NCI-H1092 (cell line): ENCODE measurements around the gene PTPRD.
A peak's percentile ranks its signal among the peaks of the same experiment; 100 is the strongest.

Experiments used
- DNase-seq: peaks from one replicate; lab custom pipeline; 2025; lab: John Stamatoyannopoulos, UW

PTPRD gene

GRCh38 chr9:8864545-8864896 lies 1748.3 kb downstream of the PTPRD start:
- no peak for DNase-seq

DNA sequence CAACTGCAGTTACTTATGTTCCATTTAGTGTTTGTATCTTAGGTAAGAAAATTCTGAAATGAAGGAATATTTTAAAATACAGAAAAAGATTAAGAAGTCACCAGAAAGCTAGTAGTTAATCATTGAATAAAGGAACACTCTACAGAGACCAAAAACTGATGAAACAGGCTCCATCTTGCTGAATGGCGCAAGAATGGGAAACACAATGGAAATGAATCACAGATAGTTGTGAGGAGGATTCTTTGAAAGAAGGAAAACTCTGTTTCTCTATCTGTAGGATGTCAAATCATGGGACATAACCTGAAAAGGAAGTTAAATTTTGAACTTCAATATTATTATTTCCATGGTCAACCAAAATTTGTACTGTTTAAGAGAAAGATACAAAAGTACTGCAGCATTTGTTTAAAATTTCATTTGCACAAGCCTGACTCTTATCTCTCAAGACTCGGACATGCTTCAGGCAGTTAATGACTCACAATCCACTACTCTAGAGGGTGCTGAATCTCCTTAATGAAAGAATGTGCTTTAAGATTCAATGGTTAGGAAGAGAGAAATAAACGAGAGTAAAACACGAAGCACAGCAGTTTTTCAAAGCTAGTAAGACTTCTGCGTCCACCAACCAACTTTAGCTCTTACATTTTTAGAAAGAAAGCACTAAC lies 1748.8 kb downstream of the PTPRD start:
- DNase-seq, result no peak

DNA sequence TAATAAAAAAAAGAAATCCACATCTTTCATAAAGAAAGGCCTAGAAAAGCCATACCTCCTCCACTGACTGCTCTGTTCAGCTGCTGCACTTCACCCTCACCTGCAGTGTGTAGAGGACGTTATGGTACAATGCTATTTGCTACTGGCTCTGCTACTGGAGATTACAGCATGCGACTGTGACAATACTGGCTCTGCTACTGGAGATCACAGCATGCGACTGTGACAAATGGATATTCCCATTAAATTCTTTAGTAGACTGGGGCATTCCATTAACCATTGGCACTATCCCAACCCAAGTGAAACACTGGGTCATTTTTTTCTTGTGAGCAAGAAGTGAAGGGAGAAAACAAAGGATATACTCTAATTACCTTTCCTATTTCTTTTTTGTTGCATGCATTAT lies 1749.7 kb downstream of the PTPRD start:
- no peak for DNase-seq

DNA sequence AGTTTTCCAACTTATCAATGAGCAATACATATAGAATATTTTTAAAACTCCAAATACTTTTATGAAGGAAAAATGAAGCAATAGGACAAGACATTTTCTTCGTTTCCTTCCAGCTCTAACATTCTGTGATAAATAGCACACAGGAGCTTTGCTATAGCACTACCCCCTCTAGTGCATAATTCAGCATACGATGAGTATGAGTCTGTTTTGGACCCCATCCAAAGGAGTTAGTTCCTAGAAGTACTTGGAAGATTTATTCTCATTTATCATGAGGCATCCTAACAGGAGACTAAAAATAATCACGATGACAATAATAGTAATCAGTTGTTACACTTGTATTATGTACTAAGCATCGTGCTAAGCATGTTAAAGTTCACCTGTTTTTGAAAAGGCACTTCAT lies 1751.9 kb downstream of the PTPRD start:
- no peak for DNase-seq

GRCh38 chr9:8860086-8860485 lies 1752.7 kb downstream of the PTPRD start:
- DNase-seq, result no peak

DNA sequence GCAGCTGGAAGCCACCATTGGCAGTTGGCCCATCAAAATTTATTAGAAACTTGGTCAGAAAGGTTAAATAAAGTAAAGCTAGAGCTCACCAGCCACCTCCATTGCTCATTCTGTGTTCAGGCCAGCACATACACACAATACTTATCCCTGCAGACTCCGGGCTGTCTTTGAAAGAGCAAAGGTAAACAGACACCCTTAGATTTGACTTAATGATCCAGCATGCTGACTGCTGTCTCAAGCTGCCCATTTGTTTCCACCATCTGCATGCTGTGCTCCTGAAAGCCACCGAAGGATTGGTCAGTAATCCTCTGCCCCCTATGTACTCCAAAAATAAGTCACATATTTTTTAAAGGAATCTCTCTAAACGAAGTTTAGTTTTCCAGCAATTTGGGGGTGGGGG lies 1753.4 kb downstream of the PTPRD start:
- DNase-seq, result no peak

DNA sequence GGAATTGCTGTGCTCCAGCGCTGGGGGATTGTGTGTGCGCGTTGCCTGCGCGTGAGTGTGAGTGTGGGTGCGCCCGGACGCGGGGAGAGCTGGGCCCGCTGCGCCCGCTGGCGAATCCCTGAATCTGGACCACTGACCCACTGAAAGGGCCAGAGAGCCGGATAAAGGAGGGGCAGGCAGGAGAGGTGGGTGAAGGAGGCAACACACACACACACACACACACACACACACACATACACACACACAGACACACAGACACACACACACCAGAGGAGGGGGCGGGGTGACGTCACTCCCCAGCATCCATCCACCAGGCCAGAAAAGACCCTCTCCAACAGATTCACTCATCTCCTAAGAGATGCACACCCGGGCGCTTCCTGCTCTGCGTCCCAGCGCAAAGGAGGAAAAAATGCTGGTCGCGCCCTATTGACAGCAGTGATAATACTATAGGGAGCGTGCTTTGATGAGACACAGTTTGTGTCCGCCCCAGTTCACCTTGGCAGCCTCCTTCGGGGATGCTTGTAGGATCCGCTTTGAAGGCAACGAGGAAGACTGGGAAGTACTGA lies 1754.1 kb downstream of the PTPRD start:
- no peak for DNase-seq

- peak; percentile 58 for DNase-seq
Observed at GRCh38 chr9:8857926-8858595, 1754.7 kb downstream of the PTPRD start.

- peak; percentile 27 for DNase-seq
Observed at GRCh38 chr9:8857068-8857925, 1755.5 kb downstream of the PTPRD start.

- no peak for DNase-seq
Observed at GRCh38 chr9:8856396-8857067, 1756.3 kb downstream of the PTPRD start.

DNA sequence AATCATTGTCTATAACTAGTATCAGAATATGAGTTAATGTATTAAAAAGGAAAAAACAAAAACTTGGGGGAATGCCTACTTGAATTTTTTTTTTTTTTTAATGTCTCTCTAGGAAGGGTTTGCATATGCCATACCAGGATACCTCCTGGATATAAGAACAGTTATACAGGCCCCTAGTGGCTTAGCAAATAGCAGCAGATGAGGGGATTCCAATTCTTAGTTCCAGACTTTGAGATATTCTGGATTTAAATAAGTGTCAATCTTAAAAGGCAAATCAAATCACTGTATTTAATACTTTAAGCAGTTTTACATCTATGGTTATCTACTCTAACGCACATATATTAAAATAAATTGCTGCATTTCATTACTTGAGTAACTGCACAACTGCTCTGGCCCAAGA lies 1757.8 kb downstream of the PTPRD start:
- DNase-seq, result peak; percentile 29

GRCh38 chr9:8852301-8852864 lies 1760.4 kb downstream of the PTPRD start:
- DNase-seq, result no peak

DNA sequence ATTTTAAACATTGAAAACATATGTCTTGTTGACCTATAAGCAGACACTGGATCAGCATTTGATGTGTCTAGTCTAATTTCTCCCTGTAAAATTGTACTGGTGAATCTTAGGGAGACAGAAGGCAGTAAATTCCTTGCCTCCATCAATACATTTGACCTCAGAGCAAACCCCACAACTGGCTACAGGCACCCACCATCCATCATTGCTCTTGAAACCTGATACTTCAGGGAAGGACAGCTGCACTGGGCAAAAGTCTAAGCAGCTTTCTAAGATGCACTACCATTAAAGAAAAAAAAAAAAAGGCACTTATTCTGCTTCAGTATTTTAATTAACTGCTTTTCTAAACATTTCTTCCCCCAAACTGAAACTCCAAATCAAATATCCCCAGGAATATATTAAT lies 1761.9 kb downstream of the PTPRD start:
- no peak for DNase-seq

GRCh38 chr9:8845808-8846207 lies 1767.0 kb downstream of the PTPRD start:
- peak; percentile 51 for DNase-seq

- peak; percentile 24 for DNase-seq
Observed at GRCh38 chr9:8845376-8845775, 1767.4 kb downstream of the PTPRD start.

DNA sequence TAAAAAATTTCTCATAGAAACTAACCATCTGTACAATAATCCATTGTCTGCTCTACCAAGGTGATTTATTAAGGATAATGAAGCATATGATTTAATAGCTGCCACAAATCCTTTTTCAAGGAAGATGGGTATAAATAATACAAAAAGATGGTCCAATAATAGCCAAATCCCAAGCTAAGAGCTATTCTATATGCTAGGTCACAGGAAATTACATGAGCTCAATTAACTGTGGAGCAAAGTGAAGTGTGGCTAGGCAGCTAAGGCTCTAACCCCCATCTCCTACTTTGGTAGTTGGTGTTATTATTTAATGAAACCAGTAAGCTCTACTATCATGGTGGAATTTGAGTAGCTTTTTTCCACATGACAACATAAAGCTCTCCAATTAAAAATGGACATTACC lies 1768.3 kb downstream of the PTPRD start:
- no peak for DNase-seq

DNA sequence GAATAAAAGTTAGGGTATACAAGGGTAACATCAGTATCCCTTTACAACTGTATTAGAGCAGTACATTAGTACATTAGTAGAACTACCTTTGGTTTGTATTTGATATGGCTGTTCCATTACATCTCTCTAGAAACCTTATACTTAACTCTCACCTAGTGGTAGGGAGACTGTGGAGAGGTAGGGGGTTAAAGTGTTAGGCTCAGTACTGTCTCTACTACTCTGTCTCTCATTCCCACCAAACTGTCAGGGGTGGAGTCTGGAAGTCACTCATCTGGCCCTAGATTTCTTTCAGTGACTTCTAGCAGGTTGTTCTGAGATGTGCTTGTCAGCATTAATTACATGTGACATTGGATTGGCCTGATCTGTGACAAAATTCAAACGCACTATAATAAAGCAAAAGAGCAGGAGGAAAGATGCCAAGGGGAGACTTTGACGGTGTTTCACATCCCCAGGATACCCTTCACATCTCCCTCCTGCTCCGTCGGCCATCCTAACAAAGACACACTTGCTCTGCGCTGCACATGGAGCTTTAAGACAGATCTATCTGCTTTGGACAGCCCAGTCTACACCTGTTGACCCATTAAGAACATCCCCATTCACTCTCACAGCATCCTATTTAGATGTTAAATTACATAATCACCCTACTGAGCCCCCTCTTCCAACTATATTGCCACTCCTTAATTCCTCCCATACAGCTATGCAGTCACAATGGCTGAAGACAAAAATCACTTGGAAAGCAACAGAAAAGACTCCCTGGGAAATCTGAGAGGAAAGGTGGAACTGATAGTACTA lies 1770.2 kb downstream of the PTPRD start:
- no peak for DNase-seq

- DNase-seq, result no peak
Observed at GRCh38 chr9:8838136-8838535, 1774.7 kb downstream of the PTPRD start.

GRCh38 chr9:8835291-8835690 lies 1777.5 kb downstream of the PTPRD start:
- no peak for DNase-seq

- no peak for DNase-seq
Observed at GRCh38 chr9:8832955-8833354, 1779.8 kb downstream of the PTPRD start.

DNA sequence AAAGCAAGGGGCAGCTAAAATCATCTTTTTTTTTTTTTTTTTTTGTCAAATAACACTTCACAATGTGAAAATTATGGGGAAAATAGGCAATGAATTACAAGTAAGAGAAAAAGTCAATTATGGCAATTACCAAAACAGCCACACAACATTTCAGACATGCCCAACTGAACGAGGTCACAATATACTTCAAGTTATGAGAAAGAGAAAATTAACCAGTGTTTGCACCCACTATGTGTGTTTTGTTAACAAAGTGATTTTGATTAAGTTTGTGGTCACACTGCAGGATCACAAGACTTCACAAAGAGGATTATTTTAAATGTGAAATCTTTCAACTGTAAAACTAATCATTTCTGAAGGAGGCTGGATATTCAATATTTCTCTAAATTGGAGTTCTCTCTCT lies 1780.4 kb downstream of the PTPRD start:
- DNase-seq, result no peak
